Endothelial cell of umbilical vein (primary cell): Measurements from ENCODE around the gene METTL21C. TPM values are rescaled to one million over a fixed set of nuclear protein-coding genes. Genes with fewer than 3 reads are reported as not detected.

Experiments used
- BruUV-seq: library from RNA; stranded (reverse); fragments of 400-500 nt; replicated peaks from 2 replicates; lab custom pipeline; 2021; lab: Mats Ljungman, UMichigan
- CTCF ChIA-PET: fragments of 300-600, 350-600 bp; sonication (Branson Sonifier 250); formaldehyde crosslinking; loops from one replicate; lab custom pipeline; 2021; ENCODE audit warnings: antibody characterized with exemption, inconsistent platforms; lab: Charles Lee
- POLR2A ChIA-PET: fragments of 300-600, 350-600 bp; sonication (Branson Sonifier 250); formaldehyde crosslinking; loops from one replicate; lab custom pipeline; 2021; ENCODE audit warnings: antibody characterized with exemption, inconsistent platforms; lab: Charles Lee
- DNase-seq: peaks from one replicate; pipeline ENCODE4 v3.0.0-alpha.2; 2011; ENCODE audit warnings: low read depth, low spot score
- FAIRE-seq: peaks from 2 replicates; lab custom pipeline; 2011; peaks lifted over from hg19 to GRCh38; lab: Jason Lieb, UNC
- H2AFZ ChIP-seq: 2 replicates; pipeline ENCODE4 v1.6.0; 2012; ENCODE audit warnings: low read depth, low read length, control low read depth, inconsistent platforms
- H3K27ac ChIP-seq: 2 replicates; pipeline ENCODE4 v1.5.1; 2011; ENCODE audit warnings: low read depth, mild to moderate bottlenecking, control low read depth, low read length, moderate library complexity; ENCODE audit not compliant: insufficient read depth
- H3K27me3 ChIP-seq, 2 experiments: 2 replicates each; pipeline versions ENCODE4 v1.6.0 to v1.6.1; 2011; ENCODE audit warnings: low read length in 2 of 2, mixed read lengths in 1 of 2; ENCODE audit not compliant: control insufficient read depth in 2 of 2, insufficient read depth in 2 of 2
- H3K36me3 ChIP-seq, 2 experiments: 2 replicates in 1 of 2; 3 replicates in 1 of 2; pipeline ENCODE4 v1.5.1; 2011; ENCODE audit warnings: low read length in 2 of 2, mild to moderate bottlenecking in 1 of 2, moderate library complexity in 1 of 2; ENCODE audit not compliant: control insufficient read depth in 2 of 2, insufficient read depth in 2 of 2; ENCODE audit errors: extremely low read depth in 1 of 2
- H3K4me1 ChIP-seq: 3 replicates; pipeline ENCODE4 v1.5.1; 2011; ENCODE audit warnings: mild to moderate bottlenecking, low read length; ENCODE audit not compliant: control insufficient read depth, insufficient read depth; ENCODE audit errors: extremely low read depth
- H3K4me2 ChIP-seq: 2 replicates; pipeline ENCODE4 v1.6.1; 2011; ENCODE audit warnings: low read length, control low read depth, mixed read lengths; ENCODE audit not compliant: insufficient read depth
- H3K4me3 ChIP-seq, 3 experiments: fragments of 200-600 bp in 1 of 3; sonication (generic), shearing (Covaris generic) in 1 of 3; replicated peaks in 1 of 3; 2 replicates each; pipeline ENCODE4 v1.5.1; 2011 to 2016; ENCODE audit warnings: control low read depth in 3 of 3, low read length in 3 of 3, mild to moderate bottlenecking in 2 of 3, inconsistent platforms in 1 of 3, low read depth in 1 of 3, moderate library complexity in 1 of 3; ENCODE audit not compliant: insufficient read depth in 1 of 3
- H3K79me2 ChIP-seq: 2 replicates; pipeline ENCODE4 v1.6.0; 2012; ENCODE audit warnings: low read length, inconsistent platforms; ENCODE audit not compliant: control insufficient read depth, insufficient read depth
- H3K9ac ChIP-seq: replicated peaks from 2 replicates; pipeline ENCODE3; 2011; ENCODE audit warnings: low read length, control low read depth; ENCODE audit not compliant: insufficient read depth; ENCODE audit errors: extremely low read depth
- H3K9me1 ChIP-seq: replicated peaks from 3 replicates; pipeline ENCODE4 v1.6.0; 2011; ENCODE audit warnings: mild to moderate bottlenecking, low read length; ENCODE audit not compliant: control insufficient read depth, insufficient read depth; ENCODE audit errors: extremely low read depth
- H3K9me3 ChIP-seq: replicated peaks from 2 replicates; pipeline ENCODE4 v1.5.1; 2012; ENCODE audit warnings: low read length, inconsistent platforms; ENCODE audit not compliant: control insufficient read depth, insufficient read depth
- H4K20me1 ChIP-seq: replicated peaks from 2 replicates; pipeline ENCODE3; 2011; ENCODE audit warnings: mild to moderate bottlenecking, low read length; ENCODE audit not compliant: control insufficient read depth, insufficient read depth; ENCODE audit errors: extremely low read depth
- EZH2 ChIP-seq: IDR thresholded peaks from 2 replicates; pipeline ENCODE4 v1.6.1; 2012; ENCODE audit warnings: borderline replicate concordance, low read depth, mild to moderate bottlenecking, moderate library complexity, low read length, inconsistent platforms; ENCODE audit not compliant: severe bottlenecking
- FOS ChIP-seq: IDR thresholded peaks from 2 replicates; pipeline ENCODE4 v1.6.1; 2011; ENCODE audit warnings: mild to moderate bottlenecking, low read length, moderate library complexity, borderline replicate concordance; ENCODE audit not compliant: insufficient read depth
- GATA2 ChIP-seq: IDR thresholded peaks from 2 replicates; pipeline ENCODE4 v1.7.0; 2011; ENCODE audit warnings: low read depth, mild to moderate bottlenecking, moderate library complexity, mixed read lengths, low read length; ENCODE audit not compliant: insufficient read length, insufficient read depth
- JUN ChIP-seq: IDR thresholded peaks from 2 replicates; pipeline ENCODE4 v1.6.1; 2011; ENCODE audit warnings: borderline replicate concordance, low read depth; ENCODE audit not compliant: insufficient read length, insufficient read depth
- MYC ChIP-seq: IDR thresholded peaks from one replicate; pipeline ENCODE4 v1.6.1; 2011; ENCODE audit warnings: mild to moderate bottlenecking, low read depth, low read length
- POLR2A ChIP-seq: IDR thresholded peaks from 2 replicates; pipeline ENCODE4 v1.6.1; 2012; ENCODE audit warnings: low read depth, mild to moderate bottlenecking, control low read depth, low read length
- POLR2AphosphoS5 ChIP-seq: IDR thresholded peaks from 2 replicates; pipeline ENCODE4 v1.6.1; 2012; ENCODE audit warnings: low read depth, mild to moderate bottlenecking, control low read depth, low read length, moderate library complexity; ENCODE audit not compliant: insufficient read depth
- dilution Hi-C: fragments of 300-500 bp; cut with MboI; formaldehyde crosslinking; loops from one replicate; pipeline ENCODE4 v1.15.0; 2019; ENCODE audit warnings: low sequenced_read_pairs; ENCODE audit not compliant: extremely low pct_ligation_motif_present
- intact Hi-C: fragments of 100-400 bp; cut with micrococcal nuclease; formaldehyde crosslinking; loops from one replicate; pipeline ENCODE4 v1.10.0; 2022
- polyA plus RNA-seq, 4 experiments: library from polyadenylated mRNA; depleted of rRNA in 3 of 4; stranded (reverse) in 3 of 4; unstranded in 1 of 4; fragments of >200 nt; gene quantifications; 2 replicates each; pipeline versions ENCODE4 v1.2.1 to v1.2.3, GENCODE V29; 2011 to 2012; ENCODE audit warnings: missing spikeins in 1 of 4
- total RNA-seq: library from RNA; stranded (reverse); gene quantifications from 2 replicates; pipeline ENCODE4 v1.2.3, GENCODE V29; 2021
- TF ChIP-seq, protein P1 (sequence below), 2 donors: IDR thresholded peaks; 1 replicate in 1 of 2; 2 replicates in 1 of 2; pipeline ENCODE4 v1.5.1; 2011; ENCODE audit warnings: low read length in 2 of 2, mild to moderate bottlenecking in 2 of 2, moderate library complexity in 2 of 2, control low read depth in 1 of 2, inconsistent platforms in 1 of 2, low read depth in 1 of 2; ENCODE audit not compliant: insufficient read depth in 1 of 2; ENCODE audit errors: extremely low read depth in 1 of 2
- TF ChIP-seq, protein P2 (sequence below): IDR thresholded peaks from 2 replicates; pipeline ENCODE4 v1.6.1; 2011; ENCODE audit not compliant: insufficient read depth, insufficient read length

Gene METTL21C
- total and polyA plus RNA-seq, 2 donors (not counting 3 experiments of a cell fraction or from before 2014, with no cell fraction given), result not detected

DNA sequence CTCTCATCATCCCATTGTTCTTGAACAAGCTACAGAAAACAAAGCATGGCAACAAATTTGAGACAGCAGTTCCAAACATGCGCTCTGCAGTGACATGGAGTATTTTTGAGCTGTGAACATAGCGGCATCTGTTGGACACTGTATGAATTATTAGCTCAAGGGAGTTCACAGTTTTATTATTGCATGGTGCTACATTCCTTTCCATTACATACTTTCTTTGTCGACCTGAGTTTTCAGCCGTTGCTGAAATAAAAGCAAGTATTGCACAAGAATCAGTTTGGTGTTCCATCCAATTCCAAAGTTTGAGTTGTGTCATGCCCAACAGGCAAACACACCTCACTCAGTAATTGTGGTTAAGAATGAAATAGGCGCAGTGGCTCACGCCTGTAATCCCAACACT lies 30.1 kb upstream of the METTL21C start:
- Histone ChIP-seq H4K20me1 (no peaks in the 10 kb centered on the region), H3K27me3 (no peaks in the 10 kb centered on the region), H3K9me3 (no peaks in the 10 kb centered on the region), H3K4me3 (no peak overlapping the region), H3K4me1 (peaks cover 14% of the 10 kb centered on the region), H3K4me2 (no peak overlapping the region), H2AFZ (no peak overlapping the region), H3K79me2 (no peaks in the 10 kb centered on the region), H3K27ac (no peak overlapping the region), H3K9ac (no peak overlapping the region), H3K9me1 (no peaks in the 10 kb centered on the region), H3K36me3 (no peaks in the 10 kb centered on the region)
- dilution Hi-C loops, result no loop called here
- intact Hi-C loops, result loop anchor here (1.0 to 10.0 kb wide), 4 partner anchors 78 to 530 kb away; no protein-coding TSS in a partner anchor
- ChIA-PET POLR2A (interaction anchor here (1.0 kb wide), 3 partner anchors 21 to 133 kb away, joined by 3 to 5 read pairs (median 3); partner anchors contain the start of gene TPP2), CTCF (interaction anchor here (0.5 to 3.1 kb wide), 54 partner anchors 9 to 1580 kb away, joined by 3 to 76 read pairs (median 7); partner anchors contain the start of genes ERCC5, METTL21C, TEX30 and TPP2)
- FAIRE-seq (peak; percentile 94), DNase-seq (peak; percentile 76)
- no TSS peak for BruUV-seq
- TF ChIP-seq FOS, result no peak
- TF ChIP-seq, protein P1, sequence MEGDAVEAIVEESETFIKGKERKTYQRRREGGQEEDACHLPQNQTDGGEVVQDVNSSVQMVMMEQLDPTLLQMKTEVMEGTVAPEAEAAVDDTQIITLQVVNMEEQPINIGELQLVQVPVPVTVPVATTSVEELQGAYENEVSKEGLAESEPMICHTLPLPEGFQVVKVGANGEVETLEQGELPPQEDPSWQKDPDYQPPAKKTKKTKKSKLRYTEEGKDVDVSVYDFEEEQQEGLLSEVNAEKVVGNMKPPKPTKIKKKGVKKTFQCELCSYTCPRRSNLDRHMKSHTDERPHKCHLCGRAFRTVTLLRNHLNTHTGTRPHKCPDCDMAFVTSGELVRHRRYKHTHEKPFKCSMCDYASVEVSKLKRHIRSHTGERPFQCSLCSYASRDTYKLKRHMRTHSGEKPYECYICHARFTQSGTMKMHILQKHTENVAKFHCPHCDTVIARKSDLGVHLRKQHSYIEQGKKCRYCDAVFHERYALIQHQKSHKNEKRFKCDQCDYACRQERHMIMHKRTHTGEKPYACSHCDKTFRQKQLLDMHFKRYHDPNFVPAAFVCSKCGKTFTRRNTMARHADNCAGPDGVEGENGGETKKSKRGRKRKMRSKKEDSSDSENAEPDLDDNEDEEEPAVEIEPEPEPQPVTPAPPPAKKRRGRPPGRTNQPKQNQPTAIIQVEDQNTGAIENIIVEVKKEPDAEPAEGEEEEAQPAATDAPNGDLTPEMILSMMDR (IDR thresholded peaks at IDR 0.05; ENCODE audit: extremely low read depth in 1 of 2, insufficient read depth in 1 of 2, low read depth in 1 of 2, low read length in 2 of 2), result peak; percentile 42

DNA sequence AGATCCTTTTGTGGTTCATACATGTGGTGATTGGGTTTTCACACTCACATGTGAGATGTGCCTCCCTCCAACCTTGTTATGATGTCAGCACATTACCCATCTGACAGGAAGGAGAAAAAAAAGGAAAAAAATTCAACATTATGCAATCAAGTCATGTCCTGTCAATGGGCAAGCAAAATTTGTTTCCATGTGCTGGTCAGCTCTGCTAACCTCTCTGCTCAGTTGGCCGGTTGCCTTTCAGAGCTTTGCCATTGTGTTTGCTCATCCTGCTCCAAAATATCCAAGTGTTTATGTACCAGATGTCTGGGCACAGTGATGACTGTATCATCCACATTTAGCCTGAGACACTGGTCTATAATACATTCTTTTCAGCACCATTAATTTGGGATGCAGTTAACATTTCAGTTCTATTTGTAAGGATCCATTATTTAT lies 27.0 kb upstream of the METTL21C start:
- Histone ChIP-seq H3K27ac (no peak overlapping the region), H3K9me3 (no peaks in the 10 kb centered on the region), H4K20me1 (no peaks in the 10 kb centered on the region), H3K4me1 (peaks cover 2% of the 10 kb centered on the region), H3K27me3 (peaks cover 0 to 2% of the 10 kb centered on the region in 2 experiments), H3K9ac (no peak overlapping the region), H3K79me2 (no peaks in the 10 kb centered on the region), H3K4me2 (no peak overlapping the region), H2AFZ (no peak overlapping the region), H3K9me1 (no peaks in the 10 kb centered on the region), H3K4me3 (no peak overlapping the region), H3K36me3 (no peaks in the 10 kb centered on the region)
- no peak for DNase-seq
- intact Hi-C loops (loop anchor here (10.0 kb wide), 1 partner anchor 527 kb away; no protein-coding TSS in a partner anchor), dilution Hi-C loops (no loop called here)
- BruUV-seq, result no TSS peak
- no peak for TF ChIP-seq EZH2
- no peak for TF ChIP-seq POLR2A
- TF ChIP-seq GATA2, result no peak
- TF ChIP-seq, protein P1 (IDR thresholded peaks at IDR 0.05; ENCODE audit: extremely low read depth in 1 of 2, insufficient read depth in 1 of 2, low read depth in 1 of 2, low read length in 2 of 2), result no peak
- TF ChIP-seq, protein P2, sequence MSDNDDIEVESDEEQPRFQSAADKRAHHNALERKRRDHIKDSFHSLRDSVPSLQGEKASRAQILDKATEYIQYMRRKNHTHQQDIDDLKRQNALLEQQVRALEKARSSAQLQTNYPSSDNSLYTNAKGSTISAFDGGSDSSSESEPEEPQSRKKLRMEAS, result no peak
- no peak for TF ChIP-seq POLR2AphosphoS5
- TF ChIP-seq FOS, result no peak
- no peak for TF ChIP-seq JUN
- no peak for TF ChIP-seq MYC
- POLR2A ChIA-PET, result no interaction called here
- CTCF ChIA-PET, result interaction anchor here (1.0 to 1.3 kb wide), 3 partner anchors 12 to 130 kb away, joined by 3 to 5 read pairs (median 4); no protein-coding TSS in a partner anchor
- FAIRE-seq, result no peak
